A549 (cell line): Measurements from ENCODE around the gene WNT11. TPM values are rescaled to one million over a fixed set of nuclear protein-coding genes. Genes with fewer than 3 reads are reported as not detected.

ENCODE experiments used
- ATAC-seq, 2 experiments: fragments of 200-7000 bp in 1 of 2; fragments of >200 bp in 1 of 2; cut with Nextera tagmentation in 1 of 2; cut with Tn5 transposase in 1 of 2; 3 replicates each; pipeline versions ENCODE4 v1.8.0 to v1.9.1; 2018 to 2020; ENCODE audit warnings: mild to moderate bottlenecking in 1 of 2, moderate library complexity in 1 of 2
- CTCF ChIA-PET: fragments of 300-600 bp; sonication (Branson Sonifier 250); formaldehyde crosslinking; extraction: SDS; loops from one replicate; lab custom pipeline; 2021; ENCODE audit warnings: antibody characterized with exemption, inconsistent platforms; lab: Yijun Ruan, JAX
- POLR2A ChIA-PET: fragments of 350-600 bp; formaldehyde crosslinking; extraction: SDS; loops from one replicate; lab custom pipeline; 2021; ENCODE audit warnings: antibody characterized with exemption, inconsistent platforms; lab: Yijun Ruan, JAX
- DNase-seq, 2 experiments: peaks; one replicate each; pipeline versions ENCODE4 v3.0.0 to v3.0.0-alpha.2; 2011 to 2016; ENCODE audit warnings: low read depth in 1 of 2, low spot score in 1 of 2
- FAIRE-seq: peaks from 2 replicates; lab custom pipeline; 2011; peaks lifted over from hg19 to GRCh38; lab: Jason Lieb, UNC
- H3K27ac ChIP-seq, 2 experiments: fragments of >200 bp; sonication (Bioruptor Twin); formaldehyde crosslinking; 3 replicates each; pipeline ENCODE4 v1.5.1; 2016 to 2017
- H3K4me1 ChIP-seq: fragments of >200 bp; sonication (Bioruptor Twin); formaldehyde crosslinking; 3 replicates; pipeline ENCODE4 v1.6.1; 2016
- H3K4me2 ChIP-seq: fragments of >200 bp; sonication (Bioruptor Twin); formaldehyde crosslinking; 3 replicates; pipeline ENCODE4 v1.6.1; 2016
- H3K4me3 ChIP-seq: fragments of >200 bp; sonication (Bioruptor Twin); formaldehyde crosslinking; 3 replicates; pipeline ENCODE4 v1.5.1; 2016
- H3K9me3 ChIP-seq: fragments of >200 bp; sonication (Bioruptor Twin); formaldehyde crosslinking; 3 replicates; pipeline ENCODE4 v1.6.1; 2016
- ATOH8 ChIP-seq: fragments of 250-450 bp; sonication (Bioruptor Pico); IDR thresholded peaks from 2 replicates; pipeline ENCODE4 v1.5.0; 2020; ENCODE audit warnings: low read depth, mild to moderate bottlenecking, moderate library complexity
- CBX2 ChIP-seq: fragments of 200-600 bp; sonication (generic); IDR thresholded peaks from 2 replicates; pipeline ENCODE4 v1.6.1; 2016; ENCODE audit warnings: low read depth, mild to moderate bottlenecking, borderline replicate concordance
- CEBPB ChIP-seq, 2 experiments: fragments of >200 bp in 1 of 2; sonication (Bioruptor Twin) in 1 of 2; formaldehyde crosslinking in 1 of 2; IDR thresholded peaks; 2 replicates each; pipeline ENCODE4 v1.6.1; 2012 to 2016
- E2F6 ChIP-seq: IDR thresholded peaks from 2 replicates; pipeline ENCODE4 v1.6.1; 2012; ENCODE audit warnings: low read depth, borderline replicate concordance
- EHF ChIP-seq: fragments of 250-450 bp; sonication (Bioruptor Pico); IDR thresholded peaks from 2 replicates; pipeline ENCODE4 v1.5.0; 2020; ENCODE audit warnings: mild to moderate bottlenecking
- EP300 ChIP-seq, 2 experiments: fragments of >200 bp; sonication (Bioruptor Twin); formaldehyde crosslinking; IDR thresholded peaks; 2 replicates in 1 of 2; 3 replicates in 1 of 2; pipeline ENCODE4 v1.6.1; 2016 to 2017
- ESRRA ChIP-seq: fragments of 150-350 bp; IDR thresholded peaks from 2 replicates; pipeline ENCODE4 v1.6.1; 2014; ENCODE audit warnings: mild to moderate bottlenecking, low read length, borderline replicate concordance
- FOSB ChIP-seq: fragments of 250-450 bp; sonication (Bioruptor Pico); IDR thresholded peaks from 2 replicates; pipeline ENCODE4 v1.5.0; 2020; ENCODE audit warnings: mild to moderate bottlenecking, moderate library complexity
- FOSL2 ChIP-seq, 2 experiments: fragments of 450-650 bp in 1 of 2; fragments of >200 bp in 1 of 2; sonication (Bioruptor Twin) in 1 of 2; formaldehyde crosslinking; IDR thresholded peaks; 2 replicates each; pipeline versions ENCODE4 v1.5.0 to v1.6.1; 2016 to 2020; ENCODE audit warnings: mild to moderate bottlenecking in 1 of 2, moderate library complexity in 1 of 2
- HDAC2 ChIP-seq: fragments of 200-600 bp; sonication (generic); IDR thresholded peaks from 2 replicates; pipeline ENCODE4 v1.6.1; 2016
- JUN ChIP-seq, 2 experiments: fragments of >200 bp; sonication (Bioruptor Twin); formaldehyde crosslinking; IDR thresholded peaks; 2 replicates in 1 of 2; 3 replicates in 1 of 2; pipeline ENCODE4 v1.6.1; 2016 to 2017
- JUNB ChIP-seq: fragments of >200 bp; sonication (Bioruptor Twin); formaldehyde crosslinking; IDR thresholded peaks from 2 replicates; pipeline ENCODE4 v1.6.1; 2016
- KDM1A ChIP-seq: fragments of 200-600 bp; sonication (generic); IDR thresholded peaks from 2 replicates; pipeline ENCODE4 v1.6.1; 2016; ENCODE audit warnings: low read depth, mild to moderate bottlenecking
- MAZ ChIP-seq: fragments of 150-350 bp; IDR thresholded peaks from 2 replicates; pipeline ENCODE4 v1.6.1; 2014; ENCODE audit warnings: antibody characterized with exemption, low read depth, low read length, borderline replicate concordance
- NFE2L2 ChIP-seq: fragments of 150-350 bp; conservative IDR thresholded peaks from 2 replicates; pipeline ENCODE4 v1.6.1; 2014; ENCODE audit warnings: low read length
- NR3C1 ChIP-seq: fragments of >200 bp; sonication (Bioruptor Twin); formaldehyde crosslinking; IDR thresholded peaks from 3 replicates; pipeline ENCODE4 v1.6.1; 2017
- PHF8 ChIP-seq: fragments of 200-600 bp; sonication (generic); IDR thresholded peaks from 2 replicates; pipeline ENCODE4 v1.6.1; 2016; ENCODE audit warnings: low read depth, mild to moderate bottlenecking, antibody characterized with exemption, moderate library complexity, borderline replicate concordance
- POLR2A ChIP-seq: IDR thresholded peaks from 2 replicates; pipeline ENCODE4 v1.6.1; 2012; ENCODE audit warnings: mild to moderate bottlenecking, low read length
- POLR2AphosphoS2 ChIP-seq: conservative IDR thresholded peaks from 2 replicates; pipeline ENCODE4 v1.6.1; 2012; ENCODE audit warnings: low read length, improper control_type of control experiment, inconsistent platforms
- RARB ChIP-seq: fragments of 250-450 bp; sonication (Bioruptor Pico); IDR thresholded peaks from 2 replicates; pipeline ENCODE4 v1.8.0; 2021; ENCODE audit warnings: mild to moderate bottlenecking, moderate library complexity
- SREBF2 ChIP-seq: fragments of 450-650 bp; IDR thresholded peaks from 2 replicates; pipeline ENCODE4 v1.6.1; 2014; ENCODE audit warnings: mild to moderate bottlenecking, moderate library complexity
- ZNF302 ChIP-seq: fragments of 250-450 bp; sonication (Bioruptor Pico); IDR thresholded peaks from 2 replicates; pipeline ENCODE4 v1.9.0; 2021; ENCODE audit warnings: inconsistent platforms, mild to moderate bottlenecking, moderate library complexity
- WGBS: methylation state at CpG from one replicate; pipeline ENCODE4 v1.1.6; 2017; ENCODE audit errors: missing lambda C conversion rate; 5-methylcytosine and 5-hydroxymethylcytosine counted together
- polyA plus RNA-seq, 4 experiments: library from polyadenylated mRNA; depleted of rRNA in 3 of 4; stranded (reverse); fragments of >200 nt; fragmentation: RNase III in 1 of 4; extraction: RNeasy Plus Mini Kit Qiagen cat#74134 plus additional on column Dnase treatment in 1 of 4; gene quantifications; 2 replicates in 3 of 4; 3 replicates in 1 of 4; pipeline ENCODE4 v1.2.3, GENCODE V29; 2011 to 2017
- TF ChIP-seq, protein P1 (sequence below): fragments of 200-600 bp; sonication (generic); IDR thresholded peaks from 2 replicates; pipeline ENCODE4 v1.6.1; 2016; ENCODE audit warnings: antibody characterized with exemption, mild to moderate bottlenecking, moderate library complexity

The WNT11 gene
- polyA plus RNA-seq, 2 of the 4 experiments (the other 2 are of a cell fraction) = 0.36 to 0.57 TPM

DNA sequence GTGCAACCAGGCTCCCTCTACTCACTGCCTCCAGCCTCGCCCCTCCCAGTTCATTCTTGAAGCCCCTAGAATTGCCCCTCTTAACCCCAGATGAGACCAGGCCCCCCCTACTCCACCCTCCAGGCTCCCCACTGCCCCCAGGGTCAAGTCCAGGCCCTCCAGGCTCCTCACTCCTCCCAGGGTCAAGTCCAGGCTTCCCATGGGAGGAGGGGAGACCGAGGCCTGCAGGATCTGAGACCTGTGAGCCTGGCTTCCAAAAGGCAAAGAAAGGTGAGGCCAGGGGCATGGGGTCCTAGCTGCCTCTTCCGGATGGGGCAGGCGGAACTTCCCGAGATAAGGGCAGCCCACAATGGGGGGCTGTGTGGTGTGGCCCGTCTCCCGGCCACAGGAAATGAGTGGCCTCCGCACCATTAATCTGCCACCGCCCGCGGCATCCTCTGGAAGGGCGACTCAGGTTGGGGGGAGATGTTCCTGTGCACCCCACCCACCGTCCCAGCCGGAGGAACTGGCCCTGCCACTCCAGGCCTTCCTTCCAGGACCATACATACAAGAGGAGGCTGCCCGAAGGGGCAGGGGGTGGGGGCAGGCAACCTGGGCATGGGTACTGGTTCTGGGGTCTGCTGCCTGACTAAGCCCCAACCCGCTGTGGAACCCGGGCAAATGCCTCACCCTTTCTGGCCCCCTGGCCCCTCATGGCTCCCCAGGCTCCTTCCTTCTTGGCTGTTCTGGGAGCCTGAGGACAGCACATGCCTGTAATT is 35.1 kb upstream of the WNT11 start:
- Histone ChIP-seq H3K4me3 (no peak overlapping the region), H3K9me3 (no peaks in the 10 kb centered on the region), H3K4me2 (no peak overlapping the region), H3K4me1 (no peaks in the 10 kb centered on the region), H3K27ac (no peak overlapping the region)
- ATAC-seq = no peak
- DNase-seq = no peak
- FAIRE-seq = no peak
- TF ChIP-seq, protein P1, sequence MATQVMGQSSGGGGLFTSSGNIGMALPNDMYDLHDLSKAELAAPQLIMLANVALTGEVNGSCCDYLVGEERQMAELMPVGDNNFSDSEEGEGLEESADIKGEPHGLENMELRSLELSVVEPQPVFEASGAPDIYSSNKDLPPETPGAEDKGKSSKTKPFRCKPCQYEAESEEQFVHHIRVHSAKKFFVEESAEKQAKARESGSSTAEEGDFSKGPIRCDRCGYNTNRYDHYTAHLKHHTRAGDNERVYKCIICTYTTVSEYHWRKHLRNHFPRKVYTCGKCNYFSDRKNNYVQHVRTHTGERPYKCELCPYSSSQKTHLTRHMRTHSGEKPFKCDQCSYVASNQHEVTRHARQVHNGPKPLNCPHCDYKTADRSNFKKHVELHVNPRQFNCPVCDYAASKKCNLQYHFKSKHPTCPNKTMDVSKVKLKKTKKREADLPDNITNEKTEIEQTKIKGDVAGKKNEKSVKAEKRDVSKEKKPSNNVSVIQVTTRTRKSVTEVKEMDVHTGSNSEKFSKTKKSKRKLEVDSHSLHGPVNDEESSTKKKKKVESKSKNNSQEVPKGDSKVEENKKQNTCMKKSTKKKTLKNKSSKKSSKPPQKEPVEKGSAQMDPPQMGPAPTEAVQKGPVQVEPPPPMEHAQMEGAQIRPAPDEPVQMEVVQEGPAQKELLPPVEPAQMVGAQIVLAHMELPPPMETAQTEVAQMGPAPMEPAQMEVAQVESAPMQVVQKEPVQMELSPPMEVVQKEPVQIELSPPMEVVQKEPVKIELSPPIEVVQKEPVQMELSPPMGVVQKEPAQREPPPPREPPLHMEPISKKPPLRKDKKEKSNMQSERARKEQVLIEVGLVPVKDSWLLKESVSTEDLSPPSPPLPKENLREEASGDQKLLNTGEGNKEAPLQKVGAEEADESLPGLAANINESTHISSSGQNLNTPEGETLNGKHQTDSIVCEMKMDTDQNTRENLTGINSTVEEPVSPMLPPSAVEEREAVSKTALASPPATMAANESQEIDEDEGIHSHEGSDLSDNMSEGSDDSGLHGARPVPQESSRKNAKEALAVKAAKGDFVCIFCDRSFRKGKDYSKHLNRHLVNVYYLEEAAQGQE = no peak
- TF ChIP-seq MAZ (no peak), CEBPB (IDR thresholded peaks at IDR 0.05) (no peak), EHF (no peak), RARB (CRISPR knock-in tag) (no peak), EP300 (IDR thresholded peaks at IDR 0.05) (no peak), E2F6 (no peak), NR3C1 (no peak), CBX2 (no peak), ATOH8 (no peak)
- ChIA-PET CTCF (interaction anchor here (0.8 to 3.0 kb wide), 6 partner anchors 10 to 78 kb away, joined by 3 to 24 read pairs (median 10); no protein-coding TSS in a partner anchor), POLR2A (no interaction called here)
- WGBS = 74% methylated on average over 11 of the region's 17 CpGs

DNA sequence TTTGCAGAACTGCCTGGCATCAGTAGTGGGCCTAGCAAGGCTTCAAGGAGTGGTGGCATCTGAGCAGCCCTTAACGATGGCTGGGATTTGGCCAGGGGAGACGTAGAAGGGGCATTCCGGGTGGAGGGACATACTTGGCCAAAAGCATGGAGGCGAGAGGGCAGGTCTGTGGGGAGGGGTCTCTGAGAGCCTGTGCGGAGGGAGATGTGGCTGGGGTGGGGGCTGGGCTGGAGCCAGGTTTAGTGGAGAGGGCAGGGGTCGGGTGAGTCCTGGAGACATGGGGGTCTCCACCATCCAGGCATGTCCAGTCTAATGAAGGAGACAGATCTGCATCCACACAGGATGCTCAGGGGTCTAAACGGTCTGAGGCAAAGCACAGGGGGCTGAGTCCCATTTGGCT is 34.4 kb upstream of the WNT11 start:
- WGBS = 72% methylated on average over 6 of the region's 7 CpGs
- H3K4me2 ChIP-seq = no peak overlapping the region
- no peaks in the 10 kb centered on the region for H3K9me3 ChIP-seq
- ATAC-seq (no peak), FAIRE-seq (no peak), DNase-seq (no peak)
- no peak for TF ChIP-seq PHF8
- no peak for TF ChIP-seq ZNF302
- TF ChIP-seq HDAC2 = no peak
- TF ChIP-seq E2F6 = no peak
- TF ChIP-seq EP300 (IDR thresholded peaks at IDR 0.05) = no peak
- TF ChIP-seq SREBF2 = no peak
- no peak for TF ChIP-seq JUNB
- TF ChIP-seq NFE2L2 = no peak
- TF ChIP-seq POLR2A = no peak
- no peak for TF ChIP-seq FOSL2 (IDR thresholded peaks at IDR 0.05)
- TF ChIP-seq FOSL2 (CRISPR knock-in tag; IDR thresholded peaks at IDR 0.05) = no peak
- TF ChIP-seq JUN (IDR thresholded peaks at IDR 0.05) = no peak
- TF ChIP-seq KDM1A = no peak
- no peak for TF ChIP-seq POLR2AphosphoS2
- no peak for TF ChIP-seq ESRRA
- no peak for TF ChIP-seq ATOH8
- TF ChIP-seq FOSB (CRISPR knock-in tag) = no peak
- CTCF ChIA-PET = interaction anchor here (1.2 to 2.3 kb wide), 4 partner anchors 11 to 78 kb away, joined by 3 to 16 read pairs (median 8); no protein-coding TSS in a partner anchor
- no peak overlapping the region for H3K27ac ChIP-seq
- POLR2A ChIA-PET = no interaction called here
- no peak overlapping the region for H3K4me3 ChIP-seq
- H3K4me1 ChIP-seq = no peaks in the 10 kb centered on the region
